Pancreas (tissue), 10 donors: ENCODE results near the gene MAS1L. TPM values are rescaled to one million over a fixed set of nuclear protein-coding genes. Genes with fewer than 3 reads are reported as not detected.
A peak's percentile ranks its signal among the peaks of the same experiment; 100 is the strongest.

Experiments
- ATAC-seq, 4 donors: fragments of 200-7000 bp; cut with Tn5 transposase; one replicate each; pipeline versions ENCODE4 v1.8.0 to v1.9.1; 2020; ENCODE audit warnings: mild to moderate bottlenecking in 4 of 4, moderate library complexity in 4 of 4
- DNase-seq, 6 donors: peaks; one replicate each; pipeline ENCODE4 v3.0.0-alpha.2; 2020
- FAIRE-seq: peaks from 2 replicates; lab custom pipeline; 2012; peaks lifted over from hg19 to GRCh38; lab: Jason Lieb, UNC
- H3K27ac ChIP-seq, 4 donors: fragments of 200-600 bp; sonication (generic); 1 replicate in 3 of 4; 2 replicates in 1 of 4; pipeline versions ENCODE4 v1.5.0 to v1.8.0; 2020
- H3K27me3 ChIP-seq, 4 donors: fragments of 200-600 bp; one replicate each; pipeline ENCODE4 v1.8.0; 2021
- H3K36me3 ChIP-seq, 3 donors: fragments of 200-600 bp; sonication (generic) in 1 of 3; one replicate each; pipeline versions ENCODE4 v1.5.0 to v1.8.0; 2020 to 2021
- H3K4me1 ChIP-seq, 3 donors: fragments of 200-600 bp; one replicate each; pipeline ENCODE4 v1.8.0; 2021
- H3K4me3 ChIP-seq, 4 donors: fragments of 200-600 bp; sonication (generic) in 2 of 4; one replicate each; pipeline versions ENCODE4 v1.5.0 to v1.8.0; 2020 to 2021
- H3K9me3 ChIP-seq, 4 donors: fragments of 200-600 bp; one replicate each; pipeline ENCODE4 v1.8.0; 2021
- WGBS, 2 donors: extraction: QIAGEN DNeasy Blood & Tissue Kit; methylation state at CpG; one replicate each; pipeline ENCODE4 v1.1.7; 2013; 5-methylcytosine and 5-hydroxymethylcytosine counted together
- intact Hi-C, 3 donors: fragments of 100-400 bp; cut with DNase I; formaldehyde crosslinking; loops; one replicate each; pipeline versions ENCODE4 v1.11.1 to v1.14.2; 2022
- polyA plus RNA-seq, 2 donors: library from polyadenylated mRNA; stranded (reverse); fragments of 200-250 nt; gene quantifications; one replicate each; pipeline ENCODE4 v1.2.3, GENCODE V29; 2013
- total RNA-seq, 6 donors: library from RNA; stranded (reverse); fragmentation: NEBNext Ultra II Directional in 4 of 6; extraction: Animal tissue kit (Norgen Biotek cat#: 25700) in 4 of 6; gene quantifications; one replicate each; pipeline versions ENCODE4 v1.2.1 to v1.2.4, GENCODE V29; 2021 to 2023
- TF ChIP-seq, protein P1 (sequence below), 4 donors: fragments of 200-600 bp; sonication (generic) in 3 of 4; IDR thresholded peaks; one replicate each; pipeline versions ENCODE4 v1.5.0 to v1.8.0; 2021; ENCODE audit warnings: antibody characterized with exemption in 4 of 4
- donor health status: healthy with polysubstance abuse.
- donor health status: DM: no; HTN: no; CAD: no; lungs with moderate emphysema.
- donor health status: DM: no; HTN: no; CAD: no.
- donor health status: control.
- donor health status: control.
- donor health status: Bipolar disorder and iron deficiency.
- donor health status: DM: yes; HTN: yes; CAD: no.
- donor health status: DM: no; HTN: no; CAD: no.
- donor health status: DM: no; HTN: no; CAD: no.
- donor health status: DM: yes; HTN: yes; CAD: no.

MAS1L gene
- total and polyA plus RNA-seq, 8 donors, result not detected

DNA sequence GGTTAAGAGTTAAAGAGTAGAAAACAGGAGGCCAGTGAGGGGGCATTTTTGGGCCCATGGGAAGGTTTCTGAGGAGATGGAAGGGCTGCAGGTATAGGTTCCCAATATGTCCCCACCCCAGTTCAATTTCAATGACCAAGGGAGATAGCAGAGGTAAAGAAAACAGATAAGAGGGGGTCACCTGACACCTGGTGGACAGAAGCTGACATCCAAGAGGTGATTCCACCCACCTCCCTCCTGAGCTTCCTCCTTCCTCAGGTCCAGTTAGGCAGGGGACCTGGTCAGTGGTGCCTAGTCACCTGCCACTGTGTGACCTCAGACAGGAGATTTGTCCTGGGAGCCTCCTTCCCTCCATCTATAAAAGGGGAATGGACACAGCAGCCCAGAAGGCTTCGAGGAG, 29.5 kb upstream of the MAS1L start:
- H3K4me1 ChIP-seq, result no peaks in the 10 kb centered on the region
- no peak for ATAC-seq
- no peak for FAIRE-seq
- TF ChIP-seq, protein P1, sequence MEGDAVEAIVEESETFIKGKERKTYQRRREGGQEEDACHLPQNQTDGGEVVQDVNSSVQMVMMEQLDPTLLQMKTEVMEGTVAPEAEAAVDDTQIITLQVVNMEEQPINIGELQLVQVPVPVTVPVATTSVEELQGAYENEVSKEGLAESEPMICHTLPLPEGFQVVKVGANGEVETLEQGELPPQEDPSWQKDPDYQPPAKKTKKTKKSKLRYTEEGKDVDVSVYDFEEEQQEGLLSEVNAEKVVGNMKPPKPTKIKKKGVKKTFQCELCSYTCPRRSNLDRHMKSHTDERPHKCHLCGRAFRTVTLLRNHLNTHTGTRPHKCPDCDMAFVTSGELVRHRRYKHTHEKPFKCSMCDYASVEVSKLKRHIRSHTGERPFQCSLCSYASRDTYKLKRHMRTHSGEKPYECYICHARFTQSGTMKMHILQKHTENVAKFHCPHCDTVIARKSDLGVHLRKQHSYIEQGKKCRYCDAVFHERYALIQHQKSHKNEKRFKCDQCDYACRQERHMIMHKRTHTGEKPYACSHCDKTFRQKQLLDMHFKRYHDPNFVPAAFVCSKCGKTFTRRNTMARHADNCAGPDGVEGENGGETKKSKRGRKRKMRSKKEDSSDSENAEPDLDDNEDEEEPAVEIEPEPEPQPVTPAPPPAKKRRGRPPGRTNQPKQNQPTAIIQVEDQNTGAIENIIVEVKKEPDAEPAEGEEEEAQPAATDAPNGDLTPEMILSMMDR (IDR thresholded peaks at IDR 0.05), result no peak
- no peak overlapping the region for H3K4me3 ChIP-seq
- intact Hi-C loops, result no loop called here
- no peaks in the 10 kb centered on the region for H3K9me3 ChIP-seq
- no peak overlapping the region for H3K27ac ChIP-seq
- no peak for DNase-seq
- H3K27me3 ChIP-seq, result no peaks in the 10 kb centered on the region
- no peaks in the 10 kb centered on the region for H3K36me3 ChIP-seq
- WGBS, 2 donors, result 73 to 77% methylated on average over 1 of the region's 1 CpG

DNA sequence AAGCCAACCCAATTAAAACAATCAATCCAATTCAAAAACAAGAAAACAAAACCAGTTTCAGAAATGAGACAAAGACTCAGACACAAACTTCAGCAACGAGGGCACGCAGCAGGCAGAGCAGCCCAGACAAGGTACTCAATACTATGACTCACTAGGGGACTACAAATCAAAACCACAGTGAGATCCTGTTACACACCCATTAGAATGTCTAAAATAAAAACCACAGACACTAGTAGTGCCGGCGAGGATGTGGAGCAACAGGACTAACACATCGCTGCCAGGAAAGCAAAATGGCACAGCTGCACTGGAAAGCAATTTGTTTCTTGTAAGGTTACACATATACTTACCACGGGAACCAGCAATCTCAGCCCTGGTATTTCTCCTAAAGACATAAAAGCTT, 28.4 kb upstream of the MAS1L start:
- no peak for FAIRE-seq
- Histone ChIP-seq H3K4me1 (no peaks in the 10 kb centered on the region), H3K27me3 (no peaks in the 10 kb centered on the region), H3K27ac (no peak overlapping the region), H3K4me3 (no peak overlapping the region), H3K36me3 (no peaks in the 10 kb centered on the region), H3K9me3 (no peaks in the 10 kb centered on the region)
- WGBS, 2 donors, result 83 to 84% methylated on average over 6 of the region's 6 CpGs
- TF ChIP-seq, protein P1 (IDR thresholded peaks at IDR 0.05), result no peak
- DNase-seq, result no peak
- peak in 1 of 4 donors; percentile 42 for ATAC-seq
- intact Hi-C loops, result no loop called here

DNA sequence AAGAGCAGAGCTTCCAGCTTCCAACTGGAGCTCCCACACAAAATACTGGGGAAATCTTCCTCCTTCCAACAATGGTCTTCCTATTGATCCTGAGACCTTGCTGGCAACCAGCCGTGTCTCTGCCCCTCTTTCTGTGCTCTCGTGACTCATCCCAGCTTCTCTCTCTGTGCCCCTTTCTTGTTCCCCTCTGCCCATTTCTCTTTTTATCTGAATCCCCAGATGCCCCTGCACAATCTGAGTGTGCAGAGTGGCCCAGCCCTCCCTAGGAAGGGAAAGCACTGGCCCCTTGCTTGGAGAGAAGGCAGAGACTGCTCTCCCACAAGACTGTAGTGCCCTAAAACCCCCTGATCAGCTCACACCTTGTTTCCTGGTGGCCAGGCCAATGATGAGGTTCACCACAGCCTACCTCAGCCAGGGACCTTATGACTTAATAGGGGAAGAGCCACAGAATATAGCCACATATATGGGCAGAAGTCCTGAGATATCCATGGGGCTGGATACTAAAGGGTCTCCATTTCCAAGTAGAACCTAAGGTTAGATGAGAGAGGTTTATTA, 23.1 kb upstream of the MAS1L start:
- intact Hi-C loops, result no loop called here
- WGBS, 2 donors, result 69 to 84% methylated on average over 2 of the region's 2 CpGs
- Histone ChIP-seq H3K36me3 (no peaks in the 10 kb centered on the region), H3K9me3 (no peaks in the 10 kb centered on the region), H3K4me3 (no peak overlapping the region), H3K4me1 (no peaks in the 10 kb centered on the region), H3K27me3 (no peaks in the 10 kb centered on the region), H3K27ac (no peak overlapping the region)
- DNase-seq, result no peak
- ATAC-seq, result no peak
- no peak for FAIRE-seq
- TF ChIP-seq, protein P1 (IDR thresholded peaks at IDR 0.05), result no peak

DNA sequence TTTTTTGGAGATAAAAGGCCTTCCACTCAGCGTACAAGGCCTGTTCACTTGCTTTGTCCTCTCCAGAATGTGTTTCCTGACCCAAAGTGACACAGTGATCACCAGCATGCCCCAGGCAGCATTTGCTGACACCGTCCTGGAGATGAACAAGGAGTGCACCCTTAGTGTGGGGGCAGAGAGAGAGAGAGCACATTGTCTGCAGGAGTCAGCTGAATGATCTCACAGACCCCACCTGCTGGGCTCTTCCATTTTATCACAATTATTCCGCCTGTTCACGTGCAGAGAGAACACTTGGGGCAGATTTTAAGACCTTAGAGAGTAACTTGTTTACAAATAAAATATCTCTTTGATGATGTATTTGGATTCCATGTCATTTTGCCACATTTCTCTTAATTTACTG, 22.4 kb upstream of the MAS1L start:
- DNase-seq (no peak), FAIRE-seq (no peak), ATAC-seq (no peak)
- no peaks in the 10 kb centered on the region for H3K27me3 ChIP-seq
- H3K36me3 ChIP-seq, result no peaks in the 10 kb centered on the region
- H3K27ac ChIP-seq, result no peak overlapping the region
- intact Hi-C loops, result no loop called here
- H3K4me1 ChIP-seq, result no peaks in the 10 kb centered on the region
- 70 to 76% methylated on average over 4 of the region's 4 CpGs for WGBS, 2 donors
- H3K9me3 ChIP-seq, result no peaks in the 10 kb centered on the region
- no peak overlapping the region for H3K4me3 ChIP-seq
- TF ChIP-seq, protein P1 (IDR thresholded peaks at IDR 0.05), result no peak

DNA sequence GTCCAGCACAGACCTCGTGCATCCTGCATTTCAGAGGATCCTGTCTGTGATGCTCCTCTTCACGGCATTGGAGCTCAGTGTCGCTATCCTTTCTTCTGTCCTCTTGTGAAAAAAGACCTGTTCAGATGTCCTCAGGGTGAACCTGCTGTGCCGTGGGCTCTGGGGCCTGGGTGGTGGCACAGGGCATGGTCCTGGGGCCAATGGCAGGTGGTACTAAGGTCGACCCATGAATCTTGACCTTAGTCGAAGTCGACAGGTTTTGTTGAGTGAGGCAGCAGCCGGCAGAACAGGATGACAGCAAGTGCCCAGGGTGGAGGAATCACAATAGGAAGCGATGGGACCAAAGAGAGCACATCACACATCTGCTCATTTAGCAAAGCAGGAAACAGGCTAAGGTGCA, 22.0 kb upstream of the MAS1L start:
- intact Hi-C loops, result no loop called here
- Histone ChIP-seq H3K4me3 (no peak overlapping the region), H3K36me3 (no peaks in the 10 kb centered on the region), H3K4me1 (no peaks in the 10 kb centered on the region), H3K27me3 (no peaks in the 10 kb centered on the region), H3K27ac (no peak overlapping the region), H3K9me3 (no peaks in the 10 kb centered on the region)
- FAIRE-seq (no peak), ATAC-seq (no peak), DNase-seq (no peak)
- TF ChIP-seq, protein P1 (IDR thresholded peaks at IDR 0.05), result no peak
- 79 to 83% methylated on average over 9 of the region's 9 CpGs for WGBS, 2 donors
